ENCODE measurements around the gene BRCC3. TPM values are rescaled to one million over a fixed set of nuclear protein-coding genes. Genes with fewer than 3 reads are reported as not detected.

The BRCC3 gene
- total and polyA plus RNA-seq, 2 donors (not counting 3 experiments of a cell fraction or from before 2014, with no cell fraction given): 12.4 to 25.5 TPM

DNA sequence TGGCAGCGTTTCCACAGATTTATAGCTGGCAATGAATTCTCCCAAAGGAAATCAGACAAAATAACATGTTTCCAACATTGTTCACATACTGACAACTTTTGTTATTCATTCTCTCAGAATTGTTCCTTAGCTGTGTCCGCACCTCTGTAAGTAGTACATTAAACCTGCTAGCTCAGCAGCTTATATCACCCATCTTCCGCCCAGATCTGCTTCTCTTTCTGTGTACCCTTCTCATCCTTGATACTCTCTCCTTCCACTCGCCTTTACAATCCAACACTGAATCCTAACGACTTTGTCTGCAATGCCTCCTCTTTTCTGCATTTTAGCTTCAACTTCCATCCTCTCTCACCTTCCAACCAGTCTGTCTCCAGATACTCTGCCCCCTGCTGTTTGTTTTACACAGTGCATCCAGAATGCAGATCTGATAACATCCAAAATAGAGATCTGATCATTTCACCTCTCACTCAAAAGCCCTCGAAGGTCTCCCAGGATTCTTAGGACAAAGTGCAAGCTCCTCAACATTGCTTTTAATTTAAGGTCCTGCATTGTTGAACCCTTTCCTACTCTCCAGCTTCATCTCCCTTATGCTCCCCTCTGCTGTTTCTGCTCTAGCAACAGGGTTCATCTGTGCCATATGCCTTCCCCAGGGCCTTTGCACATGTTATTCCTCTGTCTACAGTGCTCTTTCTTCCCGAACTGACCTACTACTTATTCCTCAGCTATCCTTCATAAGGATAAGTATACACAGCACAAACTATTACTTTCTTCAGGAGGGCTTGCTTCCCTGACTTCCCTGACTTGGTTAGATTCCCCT is 77.6 kb downstream of the BRCC3 start:
- Histone ChIP-seq H3K4me3 (replicated peaks in 1 of 3; ENCODE audit: insufficient read depth in 1 of 3, low read depth in 1 of 3, low read length in 3 of 3) (no peak overlapping the region), H3K27ac (ENCODE audit: insufficient read depth, low read depth, low read length) (no peak overlapping the region), H3K4me1 (ENCODE audit: control insufficient read depth, extremely low read depth, insufficient read depth, low read length) (no peaks in the 10 kb centered on the region), H4K20me1 (replicated peaks; ENCODE audit: control insufficient read depth, extremely low read depth, insufficient read depth, low read length) (no peaks in the 10 kb centered on the region), H3K27me3 (ENCODE audit: control insufficient read depth in 2 of 2, insufficient read depth in 2 of 2, low read length in 2 of 2) (no peaks in the 10 kb centered on the region), H3K9me3 (replicated peaks; ENCODE audit: control insufficient read depth, insufficient read depth, low read length) (no peaks in the 10 kb centered on the region), H3K9ac (replicated peaks; ENCODE audit: extremely low read depth, insufficient read depth, low read length) (no peak overlapping the region), H3K4me2 (ENCODE audit: insufficient read depth, low read length) (no peak overlapping the region), H3K9me1 (replicated peaks; ENCODE audit: control insufficient read depth, extremely low read depth, insufficient read depth, low read length) (no peaks in the 10 kb centered on the region), H3K36me3 (ENCODE audit: control insufficient read depth in 2 of 2, extremely low read depth in 1 of 2, insufficient read depth in 2 of 2, low read length in 2 of 2) (no peaks in the 10 kb centered on the region), H3K79me2 (ENCODE audit: control insufficient read depth, insufficient read depth, low read length) (no peaks in the 10 kb centered on the region), H2AFZ (ENCODE audit: low read depth, low read length) (no peak overlapping the region)
- TF ChIP-seq GATA2 (IDR thresholded peaks at IDR 0.05; ENCODE audit: insufficient read depth, insufficient read length, low read depth, low read length) (peak; percentile 34), JUN (IDR thresholded peaks at IDR 0.05; ENCODE audit: borderline replicate concordance, insufficient read depth, insufficient read length, low read depth) (no peak)
- TF ChIP-seq, protein P1, sequence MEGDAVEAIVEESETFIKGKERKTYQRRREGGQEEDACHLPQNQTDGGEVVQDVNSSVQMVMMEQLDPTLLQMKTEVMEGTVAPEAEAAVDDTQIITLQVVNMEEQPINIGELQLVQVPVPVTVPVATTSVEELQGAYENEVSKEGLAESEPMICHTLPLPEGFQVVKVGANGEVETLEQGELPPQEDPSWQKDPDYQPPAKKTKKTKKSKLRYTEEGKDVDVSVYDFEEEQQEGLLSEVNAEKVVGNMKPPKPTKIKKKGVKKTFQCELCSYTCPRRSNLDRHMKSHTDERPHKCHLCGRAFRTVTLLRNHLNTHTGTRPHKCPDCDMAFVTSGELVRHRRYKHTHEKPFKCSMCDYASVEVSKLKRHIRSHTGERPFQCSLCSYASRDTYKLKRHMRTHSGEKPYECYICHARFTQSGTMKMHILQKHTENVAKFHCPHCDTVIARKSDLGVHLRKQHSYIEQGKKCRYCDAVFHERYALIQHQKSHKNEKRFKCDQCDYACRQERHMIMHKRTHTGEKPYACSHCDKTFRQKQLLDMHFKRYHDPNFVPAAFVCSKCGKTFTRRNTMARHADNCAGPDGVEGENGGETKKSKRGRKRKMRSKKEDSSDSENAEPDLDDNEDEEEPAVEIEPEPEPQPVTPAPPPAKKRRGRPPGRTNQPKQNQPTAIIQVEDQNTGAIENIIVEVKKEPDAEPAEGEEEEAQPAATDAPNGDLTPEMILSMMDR (IDR thresholded peaks at IDR 0.05; ENCODE audit: extremely low read depth in 1 of 2, insufficient read depth in 1 of 2, low read depth in 1 of 2, low read length in 2 of 2): peak; percentile 37 to 42
- DNase-seq (ENCODE audit: low read depth, low spot score): peak; percentile 20
- dilution Hi-C loops (cut with MboI; ENCODE audit: extremely low pct_ligation_motif_present, low sequenced_read_pairs): no loop called here
- no TSS peak for BruUV-seq (replicated peaks)
- POLR2A ChIA-PET: no interaction called here
- peak; percentile 63 for FAIRE-seq
- intact Hi-C loops (cut with micrococcal nuclease): loop anchor here (1.0 kb wide), 2 partner anchors 169 to 231 kb away; no protein-coding TSS in a partner anchor
- CTCF ChIA-PET: interaction anchor here (0.6 to 1.8 kb wide), 15 partner anchors 12 to 231 kb away, joined by 3 to 83 read pairs (median 4); partner anchors contain the start of genes FUNDC2 and VBP1

DNA sequence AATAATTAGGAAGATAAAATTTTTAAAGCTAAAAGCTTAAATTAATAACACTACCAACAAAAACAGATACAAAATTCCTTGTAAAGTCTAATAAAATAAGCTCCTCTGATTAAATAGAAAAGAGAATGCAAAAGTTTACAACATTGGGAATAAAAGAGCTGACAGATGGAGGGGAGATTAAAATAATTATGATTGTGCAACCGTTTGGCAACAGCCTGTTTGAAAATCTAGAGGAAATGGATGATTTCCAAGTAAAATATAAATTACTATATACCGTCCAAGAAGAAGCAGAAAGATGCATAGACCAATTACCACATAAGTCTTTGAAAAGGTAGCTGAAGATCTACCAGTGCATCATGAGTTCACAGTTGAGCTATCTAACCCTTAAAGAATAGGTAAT is 98.6 kb downstream of the BRCC3 start:
- Histone ChIP-seq H3K79me2 (ENCODE audit: control insufficient read depth, insufficient read depth, low read length) (no peaks in the 10 kb centered on the region), H3K36me3 (ENCODE audit: control insufficient read depth in 2 of 2, extremely low read depth in 1 of 2, insufficient read depth in 2 of 2, low read length in 2 of 2) (no peaks in the 10 kb centered on the region), H3K9ac (replicated peaks; ENCODE audit: extremely low read depth, insufficient read depth, low read length) (no peak overlapping the region), H4K20me1 (replicated peaks; ENCODE audit: control insufficient read depth, extremely low read depth, insufficient read depth, low read length) (no peaks in the 10 kb centered on the region), H3K4me3 (replicated peaks in 1 of 3; ENCODE audit: insufficient read depth in 1 of 3, low read depth in 1 of 3, low read length in 3 of 3) (no peak overlapping the region), H3K9me1 (replicated peaks; ENCODE audit: control insufficient read depth, extremely low read depth, insufficient read depth, low read length) (no peaks in the 10 kb centered on the region), H3K4me2 (ENCODE audit: insufficient read depth, low read length) (no peak overlapping the region), H3K27ac (ENCODE audit: insufficient read depth, low read depth, low read length) (no peak overlapping the region), H2AFZ (ENCODE audit: low read depth, low read length) (no peak overlapping the region), H3K4me1 (ENCODE audit: control insufficient read depth, extremely low read depth, insufficient read depth, low read length) (no peaks in the 10 kb centered on the region), H3K27me3 (ENCODE audit: control insufficient read depth in 2 of 2, insufficient read depth in 2 of 2, low read length in 2 of 2) (no peaks in the 10 kb centered on the region), H3K9me3 (replicated peaks; ENCODE audit: control insufficient read depth, insufficient read depth, low read length) (no peaks in the 10 kb centered on the region)
- intact Hi-C loops (cut with micrococcal nuclease) (no loop called here), dilution Hi-C loops (cut with MboI; ENCODE audit: extremely low pct_ligation_motif_present, low sequenced_read_pairs) (no loop called here)
- FAIRE-seq (no peak), DNase-seq (ENCODE audit: low read depth, low spot score) (no peak)
- no TSS peak for BruUV-seq (replicated peaks)
- no peak for TF ChIP-seq MYC (IDR thresholded peaks at IDR 0.05; ENCODE audit: low read depth, low read length)
- TF ChIP-seq, protein P1 (IDR thresholded peaks at IDR 0.05; ENCODE audit: extremely low read depth in 1 of 2, insufficient read depth in 1 of 2, low read depth in 1 of 2, low read length in 2 of 2): no peak
- no peak for TF ChIP-seq EZH2 (IDR thresholded peaks at IDR 0.05; ENCODE audit: borderline replicate concordance, low read depth, low read length, severe bottlenecking)
- no peak for TF ChIP-seq POLR2A (IDR thresholded peaks at IDR 0.05; ENCODE audit: low read depth, low read length)
- TF ChIP-seq, protein P2, sequence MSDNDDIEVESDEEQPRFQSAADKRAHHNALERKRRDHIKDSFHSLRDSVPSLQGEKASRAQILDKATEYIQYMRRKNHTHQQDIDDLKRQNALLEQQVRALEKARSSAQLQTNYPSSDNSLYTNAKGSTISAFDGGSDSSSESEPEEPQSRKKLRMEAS (IDR thresholded peaks at IDR 0.05; ENCODE audit: insufficient read depth, insufficient read length): no peak
- TF ChIP-seq FOS (IDR thresholded peaks at IDR 0.05; ENCODE audit: borderline replicate concordance, insufficient read depth, low read length): no peak
- CTCF ChIA-PET: no interaction called here
- POLR2A ChIA-PET: no interaction called here

Data from endothelial cell of umbilical vein (primary cell).